IMR-90 (cell line): ENCODE results near the gene SULT1C4. TPM values are rescaled to one million over a fixed set of nuclear protein-coding genes. Genes with fewer than 3 reads are reported as not detected.

Experiments
- ATAC-seq: fragments of 200-7000 bp; cut with Tn5 transposase; 2 replicates; pipeline ENCODE4 v1.9.1; 2020; ENCODE audit warnings: low read depth, mild to moderate bottlenecking, moderate library complexity
- BruUV-seq: library from RNA; stranded (reverse); fragments of 400-500 nt; replicated peaks from 2 replicates; lab custom pipeline; 2021; lab: Mats Ljungman, UMichigan
- CTCF ChIA-PET: fragments of 300-600 bp; formaldehyde crosslinking; extraction: SDS; loops from one replicate; lab custom pipeline; 2021; ENCODE audit warnings: antibody characterized with exemption; lab: Yijun Ruan, JAX
- POLR2A ChIA-PET: fragments of 300-600 bp; sonication (Branson Sonifier 250); formaldehyde crosslinking; loops from one replicate; lab custom pipeline; 2022; ENCODE audit warnings: antibody characterized with exemption; ENCODE audit not compliant: unreplicated experiment; lab: Charles Lee
- DNase-seq: peaks from one replicate; pipeline ENCODE4 v3.0.0; 2013
- H2AFZ ChIP-seq: replicated peaks from 2 replicates; pipeline ENCODE3; 2013; ENCODE audit warnings: low read length, mild to moderate bottlenecking; ENCODE audit not compliant: poor library complexity
- H2AK5ac ChIP-seq: 2 replicates; pipeline ENCODE4 v1.6.1; 2013; ENCODE audit warnings: low read depth, low read length, inconsistent platforms
- H2AK9ac ChIP-seq: replicated peaks from 2 replicates; pipeline ENCODE3; 2013; ENCODE audit warnings: mild to moderate bottlenecking, low read depth, low read length, moderate library complexity; ENCODE audit not compliant: poor library complexity
- H2BK120ac ChIP-seq: 2 replicates; pipeline ENCODE4 v1.6.1; 2013; ENCODE audit warnings: low read depth, low read length, inconsistent platforms
- H2BK15ac ChIP-seq: 3 replicates; pipeline ENCODE4 v1.6.1; 2013; ENCODE audit warnings: low read depth, low read length, inconsistent platforms
- H2BK20ac ChIP-seq: 2 replicates; pipeline ENCODE4 v1.6.1; 2013; ENCODE audit warnings: low read depth, mild to moderate bottlenecking, inconsistent platforms, low read length, moderate library complexity
- H2BK5ac ChIP-seq: 2 replicates; pipeline ENCODE4 v1.6.1; 2013; ENCODE audit warnings: mild to moderate bottlenecking, low read depth, low read length, inconsistent platforms; ENCODE audit not compliant: poor library complexity, severe bottlenecking
- H3K14ac ChIP-seq: replicated peaks from 2 replicates; pipeline ENCODE4 v1.6.1; 2013; ENCODE audit warnings: low read depth, low read length, inconsistent platforms
- H3K18ac ChIP-seq: 2 replicates; pipeline ENCODE4 v1.6.1; 2013; ENCODE audit warnings: low read depth, low read length, control low read depth
- H3K23ac ChIP-seq: 2 replicates; pipeline ENCODE4 v1.6.1; 2013; ENCODE audit warnings: low read depth, low read length, inconsistent platforms
- H3K27ac ChIP-seq: 2 replicates; pipeline ENCODE4 v1.5.1; 2013; ENCODE audit warnings: mild to moderate bottlenecking, control low read depth, low read length; ENCODE audit not compliant: insufficient read depth
- H3K27me3 ChIP-seq: 2 replicates; pipeline ENCODE4 v1.6.1; 2013; ENCODE audit warnings: low read length; ENCODE audit not compliant: control insufficient read depth, insufficient read depth
- H3K36me3 ChIP-seq: 2 replicates; pipeline ENCODE4 v1.6.1; 2013; ENCODE audit warnings: low read length, mixed read lengths; ENCODE audit not compliant: control insufficient read depth, insufficient read depth
- H3K4ac ChIP-seq: 2 replicates; pipeline ENCODE4 v1.6.1; 2013; ENCODE audit warnings: low read depth, low read length, inconsistent platforms
- H3K4me1 ChIP-seq: 2 replicates; pipeline ENCODE4 v1.6.1; 2013; ENCODE audit warnings: low read length, mixed read lengths; ENCODE audit not compliant: control insufficient read depth, insufficient read depth
- H3K4me2 ChIP-seq: 2 replicates; pipeline ENCODE4 v1.6.1; 2013; ENCODE audit warnings: low read depth, mild to moderate bottlenecking, control low read depth, low read length, moderate library complexity
- H3K4me3 ChIP-seq: 2 replicates; pipeline ENCODE4 v1.5.1; 2013; ENCODE audit warnings: low read depth, mild to moderate bottlenecking, control low read depth, low read length, moderate library complexity; ENCODE audit not compliant: insufficient read depth
- H3K56ac ChIP-seq: 2 replicates; pipeline ENCODE4 v1.6.1; 2013; ENCODE audit warnings: low read length, inconsistent platforms; ENCODE audit not compliant: insufficient read depth; ENCODE audit errors: extremely low read depth
- H3K79me1 ChIP-seq, 2 experiments: 2 replicates each; pipeline ENCODE4 v1.6.1; 2013; ENCODE audit warnings: low read length in 2 of 2, inconsistent platforms in 1 of 2, low read depth in 1 of 2
- H3K9ac ChIP-seq: 2 replicates; pipeline ENCODE4 v1.6.1; 2013; ENCODE audit warnings: low read depth, low read length, control low read depth
- H3K9me1 ChIP-seq: 2 replicates; pipeline ENCODE4 v1.6.1; 2013; ENCODE audit warnings: low read length, inconsistent platforms; ENCODE audit not compliant: insufficient read depth
- H3K9me3 ChIP-seq: 2 replicates; pipeline ENCODE4 v1.6.1; 2013; ENCODE audit warnings: low read length; ENCODE audit not compliant: control insufficient read depth, insufficient read depth
- H4K20me1 ChIP-seq: 2 replicates; pipeline ENCODE4 v1.6.1; 2013; ENCODE audit warnings: low read length, inconsistent platforms; ENCODE audit not compliant: insufficient read depth
- H4K5ac ChIP-seq: 2 replicates; pipeline ENCODE4 v1.6.1; 2013; ENCODE audit warnings: mild to moderate bottlenecking, low read depth, low read length, control low read depth
- H4K8ac ChIP-seq, 2 experiments: 2 replicates each; pipeline ENCODE4 v1.6.1; 2013; ENCODE audit warnings: low read depth in 2 of 2, low read length in 2 of 2, control low read depth in 1 of 2, inconsistent platforms in 1 of 2
- H4K91ac ChIP-seq: 2 replicates; pipeline ENCODE4 v1.6.1; 2013; ENCODE audit warnings: low read depth, low read length, inconsistent platforms; ENCODE audit not compliant: insufficient read depth
- CHD1 ChIP-seq: IDR thresholded peaks from 2 replicates; pipeline ENCODE4 v1.6.1; 2012; ENCODE audit warnings: low read depth, low read length, improper control_type of control experiment
- FOS ChIP-seq: fragments of 150-350 bp; IDR thresholded peaks from 2 replicates; pipeline ENCODE4 v1.6.1; 2016; ENCODE audit warnings: low read depth, low read length
- POLR2A ChIP-seq: IDR thresholded peaks from 2 replicates; pipeline ENCODE4 v1.6.1; 2012; ENCODE audit warnings: mild to moderate bottlenecking, low read depth, low read length
- RAD21 ChIP-seq: IDR thresholded peaks from 2 replicates; pipeline ENCODE4 v1.6.1; 2012; ENCODE audit warnings: low read length, improper control_type of control experiment
- dilution Hi-C: fragments of 300-500 bp; cut with HindIII; formaldehyde crosslinking; loops from one replicate; pipeline ENCODE4 v1.14.3; 2018; ENCODE audit warnings: low sequenced_read_pairs; ENCODE audit not compliant: unreplicated experiment
- in situ Hi-C: fragments of 300-500 bp; cut with MboI; formaldehyde crosslinking; loops from 3 replicates; pipeline ENCODE4 v1.14.3; 2019; ENCODE audit warnings: low sequenced_read_pairs, inconsistent platforms, mixed read lengths
- intact Hi-C: fragments of 100-400 bp; cut with micrococcal nuclease; formaldehyde crosslinking; loops from 2 replicates; pipeline ENCODE4 v1.10.0; 2022
- polyA plus RNA-seq, 3 experiments: library from polyadenylated mRNA; depleted of rRNA; stranded (reverse); fragments of >200 nt; gene quantifications; 2 replicates each; pipeline ENCODE4 v1.2.3, GENCODE V29; 2012; ENCODE audit warnings: low replicate concordance in 1 of 3
- total RNA-seq: library from RNA; depleted of rRNA; stranded (reverse); fragments of >200 nt; gene quantifications from 2 replicates; pipeline ENCODE4 v1.2.3, GENCODE V29; 2012
- TF ChIP-seq, protein P1 (sequence below): conservative IDR thresholded peaks from 2 replicates; pipeline ENCODE4 v1.5.1; 2012; ENCODE audit warnings: mild to moderate bottlenecking, low read depth, low read length, improper control_type of control experiment

Gene SULT1C4
- total and polyA plus RNA-seq, 2 of the 4 experiments (the other 2 are of a cell fraction): 0.36 to 0.50 TPM

- no peak overlapping the region for H4K5ac ChIP-seq
- H3K23ac ChIP-seq: no peak overlapping the region
- intact Hi-C loops: loop anchor here (5.0 kb wide), 1 partner anchor 135 kb away; no protein-coding TSS in a partner anchor
- dilution Hi-C loops: no loop called here
- H2BK20ac ChIP-seq: no peak overlapping the region; the same call in 1 of the 2 replicates
- no peak overlapping the region for H3K18ac ChIP-seq
- no peaks in the 10 kb centered on the region for H3K4me1 ChIP-seq
- H3K27me3 ChIP-seq: peaks cover 19% of the 10 kb centered on the region
- no peaks in the 10 kb centered on the region for H3K9me1 ChIP-seq
- TF ChIP-seq FOS (no peak), CHD1 (no peak), RAD21 (no peak), POLR2A (no peak)
- TF ChIP-seq, protein P1, sequence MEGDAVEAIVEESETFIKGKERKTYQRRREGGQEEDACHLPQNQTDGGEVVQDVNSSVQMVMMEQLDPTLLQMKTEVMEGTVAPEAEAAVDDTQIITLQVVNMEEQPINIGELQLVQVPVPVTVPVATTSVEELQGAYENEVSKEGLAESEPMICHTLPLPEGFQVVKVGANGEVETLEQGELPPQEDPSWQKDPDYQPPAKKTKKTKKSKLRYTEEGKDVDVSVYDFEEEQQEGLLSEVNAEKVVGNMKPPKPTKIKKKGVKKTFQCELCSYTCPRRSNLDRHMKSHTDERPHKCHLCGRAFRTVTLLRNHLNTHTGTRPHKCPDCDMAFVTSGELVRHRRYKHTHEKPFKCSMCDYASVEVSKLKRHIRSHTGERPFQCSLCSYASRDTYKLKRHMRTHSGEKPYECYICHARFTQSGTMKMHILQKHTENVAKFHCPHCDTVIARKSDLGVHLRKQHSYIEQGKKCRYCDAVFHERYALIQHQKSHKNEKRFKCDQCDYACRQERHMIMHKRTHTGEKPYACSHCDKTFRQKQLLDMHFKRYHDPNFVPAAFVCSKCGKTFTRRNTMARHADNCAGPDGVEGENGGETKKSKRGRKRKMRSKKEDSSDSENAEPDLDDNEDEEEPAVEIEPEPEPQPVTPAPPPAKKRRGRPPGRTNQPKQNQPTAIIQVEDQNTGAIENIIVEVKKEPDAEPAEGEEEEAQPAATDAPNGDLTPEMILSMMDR: no peak
- POLR2A ChIA-PET: no interaction called here
- no peaks in the 10 kb centered on the region for H3K79me1 ChIP-seq
- H2AFZ ChIP-seq: no peak overlapping the region
- no peak overlapping the region for H4K91ac ChIP-seq
- H2AK5ac ChIP-seq: no peak overlapping the region
- no peak overlapping the region for H2BK120ac ChIP-seq
- H4K8ac ChIP-seq: no peak overlapping the region
- no peaks in the 10 kb centered on the region for H3K36me3 ChIP-seq
- ATAC-seq: no peak
- no peak overlapping the region for H3K56ac ChIP-seq
- H3K27ac ChIP-seq: no peak overlapping the region
- H2BK5ac ChIP-seq: no peak overlapping the region
- H3K4me3 ChIP-seq: no peak overlapping the region
- BruUV-seq: no TSS peak
- no peak overlapping the region for H3K4ac ChIP-seq
- no peak overlapping the region for H3K4me2 ChIP-seq
- H3K14ac ChIP-seq: no peak overlapping the region
- no peak for DNase-seq
- no peaks in the 10 kb centered on the region for H4K20me1 ChIP-seq
- no peaks in the 10 kb centered on the region for H3K9me3 ChIP-seq
- no peak overlapping the region for H2AK9ac ChIP-seq
- no peak overlapping the region for H2BK15ac ChIP-seq
- in situ Hi-C loops: loop anchor here (5.0 kb wide), 1 partner anchor 230 kb away; no protein-coding TSS in a partner anchor
- H3K9ac ChIP-seq: no peak overlapping the region
- CTCF ChIA-PET: interaction anchor here (0.8 kb wide), 1 partner anchor 97 kb away, joined by 6 read pairs; the partner anchor contains the start of gene GCC2
Observed at GRCh38 chr2:108351889-108352288, 25.9 kb upstream of the SULT1C4 start.
